Mucosa of rectum (tissue), 2 donors: Measurements from ENCODE around the gene C5orf15.

Experiments
- H3K27ac ChIP-seq, 2 donors: one replicate each; pipeline ENCODE4 v1.7.0; 2013; ENCODE audit warnings: inconsistent platforms in 2 of 2, low read depth in 2 of 2, low read length in 2 of 2
- H3K27me3 ChIP-seq, 2 donors: one replicate each; pipeline ENCODE4 v1.7.0; 2013; ENCODE audit warnings: low read length in 2 of 2; ENCODE audit not compliant: control insufficient read depth in 2 of 2, insufficient read depth in 2 of 2
- H3K36me3 ChIP-seq, 2 donors: one replicate each; pipeline ENCODE4 v1.7.0; 2013; ENCODE audit warnings: low read length in 2 of 2; ENCODE audit not compliant: control insufficient read depth in 2 of 2, insufficient read depth in 2 of 2
- H3K4me1 ChIP-seq, 2 donors: one replicate each; pipeline ENCODE4 v1.7.0; 2013; ENCODE audit warnings: low read length in 2 of 2, mild to moderate bottlenecking in 1 of 2; ENCODE audit not compliant: control insufficient read depth in 2 of 2, insufficient read depth in 2 of 2
- H3K4me3 ChIP-seq, 2 donors: one replicate each; pipeline ENCODE4 v1.7.0; 2013; ENCODE audit warnings: low read length in 2 of 2
- H3K9ac ChIP-seq, 2 donors: one replicate each; pipeline ENCODE4 v1.7.0; 2013; ENCODE audit warnings: low read length in 2 of 2, low read depth in 1 of 2, mild to moderate bottlenecking in 1 of 2
- H3K9me3 ChIP-seq, 2 donors: one replicate each; pipeline ENCODE4 v1.7.0; 2013; ENCODE audit warnings: low read length in 2 of 2; ENCODE audit not compliant: control insufficient read depth in 2 of 2
- donor health status: healthy.
- donor health status: Normal muscosa, but diverticular disease.

Gene C5orf15

GRCh38 chr5:133913413-133914155 is 54.8 kb downstream of the C5orf15 start:
- Histone ChIP-seq H3K27ac (no peak overlapping the region), H3K27me3 (no peaks in the 10 kb centered on the region), H3K36me3 (no peaks in the 10 kb centered on the region), H3K9ac (no peak overlapping the region), H3K9me3 (no peaks in the 10 kb centered on the region), H3K4me3 (no peak overlapping the region), H3K4me1 (no peaks in the 10 kb centered on the region)

- Histone ChIP-seq H3K9me3 (no peaks in the 10 kb centered on the region), H3K9ac (no peak overlapping the region), H3K27me3 (no peaks in the 10 kb centered on the region), H3K4me1 (no peaks in the 10 kb centered on the region), H3K4me3 (no peak overlapping the region), H3K27ac (no peak overlapping the region), H3K36me3 (no peaks in the 10 kb centered on the region)
Measured at GRCh38 chr5:133912951-133913350, 55.5 kb downstream of the C5orf15 start.

DNA sequence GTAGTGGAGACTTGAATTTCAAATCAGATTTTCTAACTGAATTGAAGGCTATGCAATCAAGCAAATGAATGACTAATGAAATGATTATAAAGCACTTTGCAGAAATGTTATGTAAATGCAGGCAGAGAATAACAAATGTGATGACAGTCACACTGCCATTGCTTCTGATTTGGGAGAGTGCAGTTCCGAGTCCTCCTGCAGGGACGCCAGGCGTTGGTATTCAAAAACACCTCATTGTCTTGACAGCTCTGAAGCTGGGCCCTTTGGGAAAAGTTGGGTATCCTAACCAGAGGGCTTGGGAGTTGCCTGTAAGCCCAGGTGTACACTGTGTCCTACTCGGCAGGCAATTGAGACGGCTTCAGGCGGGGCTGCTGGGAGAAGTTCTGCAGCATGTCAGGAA is 57.9 kb downstream of the C5orf15 start:
- no peak overlapping the region for H3K27ac ChIP-seq
- no peaks in the 10 kb centered on the region for H3K9me3 ChIP-seq
- no peaks in the 10 kb centered on the region for H3K4me1 ChIP-seq
- no peaks in the 10 kb centered on the region for H3K27me3 ChIP-seq
- no peaks in the 10 kb centered on the region for H3K36me3 ChIP-seq
- H3K4me3 ChIP-seq, result no peak overlapping the region
- H3K9ac ChIP-seq, result no peak overlapping the region

DNA sequence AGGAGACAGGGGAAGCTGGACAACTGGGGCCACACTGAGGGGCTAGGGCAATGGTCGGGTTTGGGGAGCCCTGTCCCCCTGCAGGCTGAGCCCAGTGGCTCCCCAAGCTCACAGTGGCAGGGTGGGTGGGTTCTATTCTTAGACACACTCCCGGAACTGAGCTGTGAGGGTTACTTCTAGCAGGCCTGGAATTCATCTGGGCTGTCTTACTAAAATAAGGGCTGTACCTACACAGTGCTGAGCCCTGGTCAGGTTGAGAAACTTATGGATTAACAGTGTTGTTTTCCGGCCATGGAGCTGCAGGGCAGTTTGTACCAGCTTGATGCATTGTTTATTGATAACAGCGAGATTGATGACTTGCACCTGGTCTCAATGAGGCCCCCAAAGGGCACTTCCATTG is 58.8 kb downstream of the C5orf15 start:
- H3K4me1 ChIP-seq, result no peaks in the 10 kb centered on the region
- H3K9me3 ChIP-seq, result no peaks in the 10 kb centered on the region
- H3K36me3 ChIP-seq, result no peaks in the 10 kb centered on the region
- H3K27me3 ChIP-seq, result no peaks in the 10 kb centered on the region
- H3K4me3 ChIP-seq, result no peak overlapping the region
- no peak overlapping the region for H3K27ac ChIP-seq
- H3K9ac ChIP-seq, result no peak overlapping the region

DNA sequence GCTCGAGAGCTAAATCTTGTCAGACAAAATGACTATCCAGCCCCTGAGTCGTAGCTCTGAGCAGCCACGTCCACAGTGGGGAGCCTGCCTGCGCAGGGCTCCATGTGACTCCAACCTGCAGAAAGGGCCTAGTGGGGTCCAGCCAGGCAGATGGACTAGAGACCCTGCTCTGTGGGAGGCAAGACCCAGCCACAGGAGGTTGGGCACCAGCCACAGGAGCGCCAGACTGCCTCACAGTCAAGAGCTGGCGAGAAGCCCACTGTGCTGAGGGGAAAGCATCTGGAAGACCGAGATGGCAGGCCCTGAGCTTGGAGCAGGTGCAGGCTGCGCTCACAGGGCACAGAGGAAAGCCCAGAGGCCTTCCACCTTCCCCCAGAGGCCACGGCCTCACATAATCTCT is 61.4 kb downstream of the C5orf15 start:
- Histone ChIP-seq H3K27ac (no peak overlapping the region), H3K4me1 (no peaks in the 10 kb centered on the region), H3K4me3 (no peak overlapping the region), H3K36me3 (no peaks in the 10 kb centered on the region), H3K9ac (no peak overlapping the region), H3K9me3 (no peaks in the 10 kb centered on the region), H3K27me3 (no peaks in the 10 kb centered on the region)

DNA sequence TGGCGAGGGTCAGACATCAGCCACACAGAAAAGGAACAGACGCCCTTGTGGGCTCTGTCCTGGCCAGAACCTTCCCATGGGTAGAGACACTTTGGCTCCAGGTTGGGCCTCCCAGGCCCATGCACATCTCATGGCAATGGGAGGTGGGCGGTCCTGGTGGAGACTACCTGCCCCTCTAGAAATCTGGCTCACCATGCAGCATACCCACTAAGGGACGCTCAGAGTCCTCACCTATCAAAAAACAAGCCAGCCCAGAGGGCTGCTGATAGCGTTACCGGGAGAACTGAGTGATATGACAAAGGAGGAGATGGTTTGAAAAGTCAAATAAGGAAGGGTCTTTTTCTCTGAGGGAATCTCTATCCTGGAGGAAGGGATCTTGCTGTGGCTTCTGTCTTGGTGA is 62.1 kb downstream of the C5orf15 start:
- H3K9me3 ChIP-seq, result no peaks in the 10 kb centered on the region
- no peaks in the 10 kb centered on the region for H3K27me3 ChIP-seq
- no peak overlapping the region for H3K27ac ChIP-seq
- no peaks in the 10 kb centered on the region for H3K4me1 ChIP-seq
- no peaks in the 10 kb centered on the region for H3K36me3 ChIP-seq
- H3K9ac ChIP-seq, result no peak overlapping the region
- H3K4me3 ChIP-seq, result no peak overlapping the region
